K562 (cell line): ENCODE measurements around the gene WDR27. TPM values are rescaled to one million over a fixed set of nuclear protein-coding genes. Genes with fewer than 3 reads are reported as not detected.

ENCODE experiments used
- ATAC-seq: fragments of 200-7000 bp; cut with Tn5 transposase; 3 replicates; pipeline ENCODE4 v1.9.1; 2020; ENCODE audit warnings: moderate library complexity
- BruUV-seq: library from RNA; stranded (reverse); fragments of 400-500 nt; replicated peaks from 2 replicates; lab custom pipeline; 2021; lab: Mats Ljungman, UMichigan
- CTCF ChIA-PET: fragments of 300-600 bp; formaldehyde crosslinking; extraction: SDS; loops from one replicate; lab custom pipeline; 2021; ENCODE audit warnings: low intra/inter-chr PET ratio; lab: Yijun Ruan, JAX
- POLR2A ChIA-PET: fragments of 300-600, 350-650 bp; sonication (Branson Sonifier 250); formaldehyde crosslinking; extraction: SDS; loops from one replicate; lab custom pipeline; 2021; ENCODE audit warnings: antibody characterized with exemption, inconsistent platforms; lab: Yijun Ruan, JAX
- DNase-seq, 4 experiments: peaks; one replicate each; pipeline versions ENCODE4 v3.0.0 to v3.0.0-alpha.2; 2011 to 2018; ENCODE audit warnings: low spot score in 3 of 4, mixed read lengths in 3 of 4; ENCODE audit errors: extremely low read depth in 1 of 4
- FAIRE-seq: peaks from 2 replicates; lab custom pipeline; 2011; peaks lifted over from hg19 to GRCh38; lab: Jason Lieb, UNC
- H2AFZ ChIP-seq: 2 replicates; pipeline ENCODE4 v1.6.0; 2011; ENCODE audit warnings: low read depth, low read length, control low read depth, inconsistent platforms
- H3K27ac ChIP-seq: fragments of 200-600 bp; 3 replicates; pipeline ENCODE4 v1.8.0; 2011; ENCODE audit warnings: low read depth, mild to moderate bottlenecking, control low read depth, inconsistent platforms, low read length, moderate library complexity, mixed read lengths; ENCODE audit errors: extremely low read depth
- H3K27me3 ChIP-seq, 2 experiments: fragments of 300-600 bp in 1 of 2; 2 replicates in 1 of 2; 3 replicates in 1 of 2; pipeline versions ENCODE4 v1.6.0 to v1.8.0; 2011; ENCODE audit warnings: inconsistent platforms in 2 of 2, low read length in 2 of 2, mild to moderate bottlenecking in 1 of 2, mixed read lengths in 1 of 2, moderate library complexity in 1 of 2; ENCODE audit not compliant: control insufficient read depth in 2 of 2, insufficient read depth in 2 of 2
- H3K36me3 ChIP-seq: fragments of 300-600 bp; 3 replicates; pipeline ENCODE4 v1.8.0; 2011; ENCODE audit warnings: mild to moderate bottlenecking, low read length, inconsistent platforms; ENCODE audit not compliant: control insufficient read depth, insufficient read depth
- H3K4me1 ChIP-seq, 2 experiments: fragments of 200-600 bp in 1 of 2; replicated peaks in 1 of 2; 2 replicates in 1 of 2; 3 replicates in 1 of 2; pipeline versions ENCODE4 v1.5.1 to v1.8.0; 2011; ENCODE audit warnings: inconsistent platforms in 2 of 2, low read length in 2 of 2, mild to moderate bottlenecking in 1 of 2, mixed read lengths in 1 of 2, moderate library complexity in 1 of 2; ENCODE audit not compliant: control insufficient read depth in 2 of 2, insufficient read depth in 2 of 2
- H3K4me2 ChIP-seq: 2 replicates; pipeline ENCODE4 v1.6.1; 2011; ENCODE audit warnings: low read length, control low read depth, inconsistent platforms, mixed read lengths; ENCODE audit not compliant: insufficient read depth
- H3K4me3 ChIP-seq: fragments of 200-600 bp; sonication (generic), shearing (Covaris generic); 2 replicates; pipeline ENCODE4 v1.5.1; 2016; ENCODE audit warnings: control low read depth, inconsistent platforms
- H3K79me2 ChIP-seq: fragments of 200-600 bp; 3 replicates; pipeline ENCODE4 v1.8.0; 2011; ENCODE audit warnings: low read length, inconsistent platforms; ENCODE audit not compliant: control insufficient read depth, insufficient read depth
- H3K9ac ChIP-seq, 2 experiments: 2 replicates each; pipeline versions ENCODE4 v1.6.0 to v1.6.1; 2011; ENCODE audit warnings: low read depth in 2 of 2, low read length in 2 of 2, control low read depth in 1 of 2, inconsistent platforms in 1 of 2, mild to moderate bottlenecking in 1 of 2, mixed read lengths in 1 of 2; ENCODE audit not compliant: insufficient read depth in 1 of 2
- H3K9me1 ChIP-seq: one replicate; pipeline ENCODE4 v1.6.0; 2011; ENCODE audit warnings: inconsistent platforms, mild to moderate bottlenecking, low read length, moderate library complexity; ENCODE audit not compliant: control insufficient read depth, insufficient read depth
- H3K9me3 ChIP-seq: replicated peaks from 2 replicates; pipeline ENCODE4 v1.5.1; 2011; ENCODE audit warnings: low read depth, low read length, inconsistent platforms; ENCODE audit not compliant: control insufficient read depth, insufficient read depth
- H4K20me1 ChIP-seq: replicated peaks from 2 replicates; pipeline ENCODE4 v1.6.1; 2011; ENCODE audit warnings: low read length, inconsistent platforms, mixed read lengths; ENCODE audit not compliant: control insufficient read depth, insufficient read depth
- EWSR1 ChIP-seq: fragments of 450-650 bp; IDR thresholded peaks from 2 replicates; pipeline ENCODE4 v1.6.1; 2018; ENCODE audit warnings: borderline replicate concordance, mild to moderate bottlenecking, low read depth, moderate library complexity; ENCODE audit not compliant: partially characterized antibody
- HMG20B ChIP-seq: fragments of 250-450 bp; sonication (Bioruptor Pico); IDR thresholded peaks from 2 replicates; pipeline ENCODE4 v1.5.0; 2021; ENCODE audit warnings: mild to moderate bottlenecking
- MTF1 ChIP-seq: fragments of 250-450 bp; sonication (Bioruptor Pico); IDR thresholded peaks from 2 replicates; pipeline ENCODE4 v1.9.0; 2021; ENCODE audit warnings: moderate library complexity, mild to moderate bottlenecking, inconsistent platforms, borderline replicate concordance
- NFATC3 ChIP-seq: fragments of 450-650 bp; IDR thresholded peaks from 2 replicates; pipeline ENCODE4 v1.6.1; 2017; ENCODE audit warnings: mild to moderate bottlenecking
- SFPQ ChIP-seq: fragments of 200-400 bp; formaldehyde crosslinking; IDR thresholded peaks from 2 replicates; pipeline ENCODE4 v1.6.1; 2017; ENCODE audit warnings: mild to moderate bottlenecking, low read depth, low read length, moderate library complexity
- SOX6 ChIP-seq: fragments of 450-650 bp; IDR thresholded peaks from 2 replicates; pipeline ENCODE4 v1.6.1; 2014; ENCODE audit warnings: mild to moderate bottlenecking
- THRB ChIP-seq: fragments of 450-650 bp; formaldehyde crosslinking; conservative IDR thresholded peaks from 2 replicates; pipeline ENCODE4 v1.4.0; 2022; ENCODE audit warnings: mild to moderate bottlenecking, missing genetic modification characterization
- YBX1 ChIP-seq: fragments of 450-650 bp; IDR thresholded peaks from 2 replicates; pipeline ENCODE4 v1.7.1; 2016; ENCODE audit warnings: mild to moderate bottlenecking
- ZFP36 ChIP-seq: fragments of 150-350 bp; IDR thresholded peaks from 2 replicates; pipeline ENCODE4 v1.6.1; 2018; ENCODE audit warnings: low read length, low read depth; ENCODE audit not compliant: partially characterized antibody
- WGBS: fragments of 100-300 bp; shearing (Covaris generic); methylation state at CpG from one replicate; pipeline ENCODE4 v1.1.6; 2016; ENCODE audit warnings: low coverage, mixed read lengths; ENCODE audit not compliant: insufficient coverage; ENCODE audit errors: missing lambda C conversion rate; 5-methylcytosine and 5-hydroxymethylcytosine counted together
- in situ Hi-C: fragments of 300-500 bp; cut with MboI; formaldehyde crosslinking; loops from 4 replicates; pipeline ENCODE4 v1.15.0; 2018; ENCODE audit warnings: inconsistent platforms, mixed read lengths
- intact Hi-C: fragments of 100-400 bp; cut with micrococcal nuclease; formaldehyde crosslinking; loops from 2 replicates; pipeline ENCODE4 v1.14.2; 2022
- polyA plus RNA-seq, 8 experiments: library from polyadenylated mRNA; depleted of rRNA in 4 of 8; stranded (reverse) in 5 of 8; unstranded in 3 of 8; fragments of >200 nt; fragmentation: Nextera tagmentation in 2 of 8; fragmentation: Illumina TruSeq in 1 of 8; extraction: Ambion mirVana in 2 of 8; extraction: Trizol in 1 of 8; gene quantifications; 2 replicates each; pipeline versions ENCODE4 v1.2.1 to v1.2.3, GENCODE V29; 2011 to 2014; ENCODE audit warnings: inconsistent platforms in 1 of 8, missing spikeins in 1 of 8
- total RNA-seq, 7 experiments: library from RNA; depleted of rRNA in 6 of 7; stranded (reverse); fragments of >200 nt in 6 of 7; fragmentation: Illumina TruSeq in 2 of 7; extraction: Trizol in 2 of 7; gene quantifications; 2 replicates each; pipeline versions ENCODE4 v1.2.1 to v1.2.3, GENCODE V29; 2011 to 2021; ENCODE audit warnings: low replicate concordance in 1 of 7
- TF ChIP-seq, protein P1 (sequence below): fragments of 450-650 bp; formaldehyde crosslinking; IDR thresholded peaks from 2 replicates; pipeline ENCODE4 v1.4.0; 2022; ENCODE audit warnings: missing genetic modification characterization
- TF ChIP-seq, protein P2 (sequence below): fragments of 250-450 bp; sonication (Bioruptor Pico); IDR thresholded peaks from 2 replicates; pipeline ENCODE4 v1.8.0; 2022; ENCODE audit warnings: moderate library complexity, mild to moderate bottlenecking, inconsistent platforms
- TF ChIP-seq, protein P3 (sequence below): IDR thresholded peaks from 2 replicates; pipeline ENCODE4 v1.6.1; 2016; ENCODE audit warnings: missing genetic modification characterization, missing compliant biosample characterization

Gene WDR27
- total and polyA plus RNA-seq, 9 of the 15 experiments (the other 6 are each of a cell fraction or from before 2014, with no cell fraction given): 4.3 to 77.2 (median 22.7) TPM

GRCh38 chr6:169421586-169422264 lies 280.1 kb downstream of the WDR27 start:
- Histone ChIP-seq H3K27me3 (peaks cover 26 to 52% of the 10 kb centered on the region in 2 experiments; a peak in 4 of 5 replicates), H3K9ac (no peak overlapping the region), H3K4me1 (peaks cover 0 to 7% of the 10 kb centered on the region in 2 experiments; a peak in 3 of 5 replicates), H3K36me3 (no peaks in the 10 kb centered on the region), H3K9me3 (no peaks in the 10 kb centered on the region), H2AFZ (no peak overlapping the region), H3K4me2 (no peak overlapping the region), H3K79me2 (no peaks in the 10 kb centered on the region), H3K9me1 (no peaks in the 10 kb centered on the region), H4K20me1 (no peaks in the 10 kb centered on the region), H3K27ac (no peak overlapping the region), H3K4me3 (no peak overlapping the region)
- CTCF ChIA-PET: interaction anchor here (0.7 kb wide), 1 partner anchor 68 kb away, joined by 3 read pairs; no protein-coding TSS in a partner anchor
- no peak for FAIRE-seq
- no TSS peak for BruUV-seq
- intact Hi-C loops: loop anchor here (2.0 kb wide), 1 partner anchor 65 kb away; no protein-coding TSS in a partner anchor
- DNase-seq: no peak
- no peak for ATAC-seq
- 2% methylated on average over 14 of the region's 14 CpGs for WGBS
- POLR2A ChIA-PET: interaction anchor here (0.6 to 1.1 kb wide), 3 partner anchors 12 to 247 kb away, joined by 3 read pairs; no protein-coding TSS in a partner anchor
- in situ Hi-C loops: no loop called here
- TF ChIP-seq NFATC3 (no peak), EWSR1 (no peak), YBX1 (no peak), SOX6 (no peak), MTF1 (CRISPR knock-in tag) (no peak), ZFP36 (no peak), HMG20B (CRISPR knock-in tag) (no peak), SFPQ (no peak), THRB (CRISPR knock-in tag) (no peak)
- TF ChIP-seq, protein P1, sequence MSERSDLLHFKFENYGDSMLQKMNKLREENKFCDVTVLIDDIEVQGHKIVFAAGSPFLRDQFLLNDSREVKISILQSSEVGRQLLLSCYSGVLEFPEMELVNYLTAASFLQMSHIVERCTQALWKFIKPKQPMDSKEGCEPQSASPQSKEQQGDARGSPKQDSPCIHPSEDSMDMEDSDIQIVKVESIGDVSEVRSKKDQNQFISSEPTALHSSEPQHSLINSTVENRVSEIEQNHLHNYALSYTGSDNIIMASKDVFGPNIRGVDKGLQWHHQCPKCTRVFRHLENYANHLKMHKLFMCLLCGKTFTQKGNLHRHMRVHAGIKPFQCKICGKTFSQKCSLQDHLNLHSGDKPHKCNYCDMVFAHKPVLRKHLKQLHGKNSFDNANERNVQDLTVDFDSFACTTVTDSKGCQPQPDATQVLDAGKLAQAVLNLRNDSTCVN (CRISPR knock-in tag): no peak
- TF ChIP-seq, protein P2, sequence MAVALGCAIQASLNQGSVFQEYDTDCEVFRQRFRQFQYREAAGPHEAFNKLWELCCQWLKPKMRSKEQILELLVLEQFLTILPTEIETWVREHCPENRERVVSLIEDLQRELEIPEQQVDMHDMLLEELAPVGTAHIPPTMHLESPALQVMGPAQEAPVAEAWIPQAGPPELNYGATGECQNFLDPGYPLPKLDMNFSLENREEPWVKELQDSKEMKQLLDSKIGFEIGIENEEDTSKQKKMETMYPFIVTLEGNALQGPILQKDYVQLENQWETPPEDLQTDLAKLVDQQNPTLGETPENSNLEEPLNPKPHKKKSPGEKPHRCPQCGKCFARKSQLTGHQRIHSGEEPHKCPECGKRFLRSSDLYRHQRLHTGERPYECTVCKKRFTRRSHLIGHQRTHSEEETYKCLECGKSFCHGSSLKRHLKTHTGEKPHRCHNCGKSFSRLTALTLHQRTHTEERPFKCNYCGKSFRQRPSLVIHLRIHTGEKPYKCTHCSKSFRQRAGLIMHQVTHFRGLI (CRISPR knock-in tag): no peak
- TF ChIP-seq, protein P3, sequence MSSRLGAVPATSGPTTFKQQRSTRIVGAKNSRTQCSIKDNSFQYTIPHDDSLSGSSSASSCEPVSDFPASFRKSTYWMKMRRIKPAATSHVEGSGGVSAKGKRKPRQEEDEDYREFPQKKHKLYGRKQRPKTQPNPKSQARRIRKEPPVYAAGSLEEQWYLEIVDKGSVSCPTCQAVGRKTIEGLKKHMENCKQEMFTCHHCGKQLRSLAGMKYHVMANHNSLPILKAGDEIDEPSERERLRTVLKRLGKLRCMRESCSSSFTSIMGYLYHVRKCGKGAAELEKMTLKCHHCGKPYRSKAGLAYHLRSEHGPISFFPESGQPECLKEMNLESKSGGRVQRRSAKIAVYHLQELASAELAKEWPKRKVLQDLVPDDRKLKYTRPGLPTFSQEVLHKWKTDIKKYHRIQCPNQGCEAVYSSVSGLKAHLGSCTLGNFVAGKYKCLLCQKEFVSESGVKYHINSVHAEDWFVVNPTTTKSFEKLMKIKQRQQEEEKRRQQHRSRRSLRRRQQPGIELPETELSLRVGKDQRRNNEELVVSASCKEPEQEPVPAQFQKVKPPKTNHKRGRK (tag): no peak
